HEK293 (cell line): Measurements from ENCODE around the gene NMNAT2.

Experiments
- CTCF ChIA-PET: fragments of 350-600 bp; formaldehyde crosslinking; extraction: SDS; loops from one replicate; lab custom pipeline; 2021; ENCODE audit warnings: antibody characterized with exemption; lab: Yijun Ruan, JAX
- POLR2A ChIA-PET: fragments of 300-600 bp; formaldehyde crosslinking; extraction: SDS; loops from one replicate; lab custom pipeline; 2020; ENCODE audit warnings: antibody characterized with exemption, inconsistent platforms; lab: Yijun Ruan, JAX
- H3K27ac ChIP-seq: fragments of 200-500 bp; sonication (Bioruptor generic); 2 replicates; pipeline ENCODE4 v1.5.1; 2014; ENCODE audit warnings: low read depth, low read length, control low read depth, inconsistent platforms; ENCODE audit errors: extremely low read depth
- H3K36me3 ChIP-seq, 2 experiments: fragments of 200-500 bp in 1 of 2; sonication (Bioruptor generic) in 1 of 2; 1 replicate in 1 of 2; 2 replicates in 1 of 2; pipeline ENCODE4 v1.5.1; 2014 to 2017; ENCODE audit warnings: inconsistent platforms in 2 of 2, low read length in 2 of 2; ENCODE audit not compliant: control insufficient read depth in 2 of 2, insufficient read depth in 1 of 2
- H3K4me1 ChIP-seq: fragments of 200-500 bp; sonication (Bioruptor generic); 2 replicates; pipeline ENCODE4 v1.5.1; 2014; ENCODE audit warnings: mild to moderate bottlenecking, low read length, inconsistent platforms; ENCODE audit not compliant: control insufficient read depth, insufficient read depth
- H3K4me3 ChIP-seq: 2 replicates; pipeline ENCODE4 v1.5.1; 2011; ENCODE audit warnings: low read depth, mild to moderate bottlenecking, control low read depth, low read length, moderate library complexity
- H3K9me3 ChIP-seq: fragments of 200-500 bp; sonication (Bioruptor generic); 2 replicates; pipeline ENCODE4 v1.5.1; 2014; ENCODE audit warnings: low read depth, low read length, inconsistent platforms; ENCODE audit not compliant: control insufficient read depth, insufficient read depth
- HIC1 ChIP-seq: fragments of 450-650 bp; formaldehyde crosslinking; IDR thresholded peaks from 2 replicates; pipeline ENCODE4 v1.5.1; 2016; ENCODE audit warnings: missing biosample characterization, missing genetic modification characterization
- HOXC10 ChIP-seq: sonication (generic); formaldehyde crosslinking; IDR thresholded peaks from 2 replicates; pipeline ENCODE4 v1.8.1; 2023; ENCODE audit warnings: mild to moderate bottlenecking, missing genetic modification reagents
- HOXD13 ChIP-seq: sonication (generic); formaldehyde crosslinking; IDR thresholded peaks from 2 replicates; pipeline ENCODE4 v1.8.0; 2022; ENCODE audit warnings: missing genetic modification reagents, borderline replicate concordance
- KLF8 ChIP-seq: fragments of 450-650 bp; formaldehyde crosslinking; IDR thresholded peaks from 2 replicates; pipeline ENCODE4 v1.5.1; 2016; ENCODE audit warnings: missing biosample characterization, missing genetic modification characterization
- PRDM4 ChIP-seq: fragments of 450-650 bp; formaldehyde crosslinking; IDR thresholded peaks from 2 replicates; pipeline ENCODE4 v1.5.1; 2017; ENCODE audit warnings: missing biosample characterization, missing genetic modification characterization
- RBAK ChIP-seq: fragments of 450-650 bp; formaldehyde crosslinking; IDR thresholded peaks from 2 replicates; pipeline ENCODE4 v1.5.1; 2016; ENCODE audit warnings: missing biosample characterization, missing genetic modification characterization
- ZBTB8A ChIP-seq: fragments of 450-650 bp; formaldehyde crosslinking; IDR thresholded peaks from 2 replicates; pipeline ENCODE4 v1.5.1; 2016; ENCODE audit warnings: missing biosample characterization, missing genetic modification characterization
- ZNF10 ChIP-seq: fragments of 450-650 bp; formaldehyde crosslinking; IDR thresholded peaks from 2 replicates; pipeline ENCODE4 v1.5.1; 2017; ENCODE audit warnings: missing biosample characterization, missing genetic modification characterization
- ZNF121 ChIP-seq: fragments of 450-650 bp; formaldehyde crosslinking; IDR thresholded peaks from 2 replicates; pipeline ENCODE4 v1.5.1; 2016; ENCODE audit warnings: missing biosample characterization, missing genetic modification characterization
- ZNF132 ChIP-seq: fragments of 450-650 bp; formaldehyde crosslinking; IDR thresholded peaks from 2 replicates; pipeline ENCODE4 v1.5.1; 2017; ENCODE audit warnings: missing biosample characterization, missing genetic modification characterization, borderline replicate concordance
- ZNF146 ChIP-seq: fragments of 450-650 bp; formaldehyde crosslinking; IDR thresholded peaks from 2 replicates; pipeline ENCODE4 v1.5.1; 2016; ENCODE audit warnings: missing biosample characterization, missing genetic modification characterization
- ZNF148 ChIP-seq: fragments of 450-650 bp; formaldehyde crosslinking; IDR thresholded peaks from 2 replicates; pipeline ENCODE4 v1.5.0; 2017; ENCODE audit warnings: missing biosample characterization, missing genetic modification characterization, borderline replicate concordance
- ZNF155 ChIP-seq: fragments of 450-650 bp; formaldehyde crosslinking; IDR thresholded peaks from 2 replicates; pipeline ENCODE4 v1.5.1; 2016; ENCODE audit warnings: missing biosample characterization, missing genetic modification characterization
- ZNF18 ChIP-seq: fragments of 450-650 bp; formaldehyde crosslinking; IDR thresholded peaks from 2 replicates; pipeline ENCODE4 v1.5.1; 2016; ENCODE audit warnings: missing biosample characterization, missing genetic modification characterization
- ZNF223 ChIP-seq: fragments of 450-650 bp; formaldehyde crosslinking; IDR thresholded peaks from 2 replicates; pipeline ENCODE4 v1.5.1; 2016; ENCODE audit warnings: missing biosample characterization, missing genetic modification characterization
- ZNF354C ChIP-seq: fragments of 450-650 bp; formaldehyde crosslinking; IDR thresholded peaks from 2 replicates; pipeline ENCODE4 v1.5.1; 2016; ENCODE audit warnings: missing biosample characterization, missing genetic modification characterization, low read depth, borderline replicate concordance
- ZNF501 ChIP-seq: fragments of 450-650 bp; formaldehyde crosslinking; IDR thresholded peaks from 2 replicates; pipeline ENCODE4 v1.5.1; 2016; ENCODE audit warnings: missing biosample characterization, missing genetic modification characterization
- ZNF571 ChIP-seq: fragments of 450-650 bp; formaldehyde crosslinking; IDR thresholded peaks from 2 replicates; pipeline ENCODE4 v1.5.0; 2017; ENCODE audit warnings: missing biosample characterization, missing genetic modification characterization
- ZNF596 ChIP-seq: fragments of 450-650 bp; IDR thresholded peaks from 2 replicates; pipeline ENCODE4 v1.5.0; 2018; ENCODE audit warnings: missing biosample characterization, mild to moderate bottlenecking, missing genetic modification characterization, moderate library complexity
- ZNF658 ChIP-seq: fragments of 450-650 bp; formaldehyde crosslinking; IDR thresholded peaks from 2 replicates; pipeline ENCODE4; 2016; ENCODE audit warnings: missing biosample characterization, missing genetic modification characterization
- ZNF701 ChIP-seq: fragments of 450-650 bp; formaldehyde crosslinking; IDR thresholded peaks from 2 replicates; pipeline ENCODE4 v1.5.1; 2016; ENCODE audit warnings: missing biosample characterization, missing genetic modification characterization
- ZNF777 ChIP-seq: fragments of 450-650 bp; formaldehyde crosslinking; IDR thresholded peaks from 2 replicates; pipeline ENCODE4 v1.5.1; 2017; ENCODE audit warnings: missing biosample characterization, missing genetic modification characterization, borderline replicate concordance
- ZNF791 ChIP-seq: fragments of 450-650 bp; formaldehyde crosslinking; IDR thresholded peaks from 2 replicates; pipeline ENCODE4 v1.5.1; 2016; ENCODE audit warnings: missing biosample characterization, missing genetic modification characterization
- ZSCAN30 ChIP-seq: fragments of 450-650 bp; IDR thresholded peaks from 2 replicates; pipeline ENCODE4 v1.5.1; 2018; ENCODE audit warnings: missing biosample characterization, mild to moderate bottlenecking, missing genetic modification characterization, moderate library complexity

NMNAT2 gene

GRCh38 chr1:183404476-183404875 lies 13.7 kb downstream of the NMNAT2 start:
- TF ChIP-seq RBAK (tag by site-specific recombination) (no peak), ZNF132 (tag by site-specific recombination) (no peak), ZSCAN30 (no peak), ZNF146 (tag by site-specific recombination) (no peak), ZNF148 (no peak), ZNF155 (tag by site-specific recombination) (no peak), ZNF701 (tag by site-specific recombination) (no peak), ZNF791 (tag by site-specific recombination) (no peak), ZNF777 (tag by site-specific recombination) (no peak), ZNF596 (tag by site-specific recombination) (no peak), HOXD13 (CRISPR knock-in tag) (no peak), PRDM4 (no peak), ZNF658 (tag by site-specific recombination) (no peak), ZNF10 (no peak), ZNF571 (tag by site-specific recombination) (no peak), KLF8 (tag by site-specific recombination) (no peak), ZBTB8A (tag by site-specific recombination) (no peak)
- ChIA-PET CTCF (interaction anchor here (0.7 kb wide), 1 partner anchor 10 kb away, joined by 3 read pairs; no protein-coding TSS in a partner anchor), POLR2A (no interaction called here)
- Histone ChIP-seq H3K4me1 (no peaks in the 10 kb centered on the region), H3K36me3 (no peaks in the 10 kb centered on the region), H3K4me3 (no peak overlapping the region), H3K27ac (no peak overlapping the region), H3K9me3 (no peaks in the 10 kb centered on the region)

GRCh38 chr1:183403498-183403897 lies 14.7 kb downstream of the NMNAT2 start:
- H3K4me3 ChIP-seq, result no peak overlapping the region
- no peaks in the 10 kb centered on the region for H3K9me3 ChIP-seq
- no peak overlapping the region for H3K27ac ChIP-seq
- H3K4me1 ChIP-seq, result no peaks in the 10 kb centered on the region
- ChIA-PET CTCF (no interaction called here), POLR2A (no interaction called here)
- no peaks in the 10 kb centered on the region for H3K36me3 ChIP-seq
- TF ChIP-seq ZNF354C (tag by site-specific recombination) (no peak), ZNF121 (tag by site-specific recombination) (no peak), HIC1 (no peak), HOXC10 (no peak), ZNF501 (tag by site-specific recombination) (no peak), ZNF18 (tag by site-specific recombination) (no peak), ZNF223 (tag by site-specific recombination) (no peak)
